SK-N-SH (cell line): ENCODE results near the gene CLGN. TPM values are rescaled to one million over a fixed set of nuclear protein-coding genes. Genes with fewer than 3 reads are reported as not detected.

Source experiments
- CTCF ChIA-PET: fragments of 300-600, 350-600 bp; formaldehyde crosslinking; extraction: SDS; loops from one replicate; lab custom pipeline; 2021; lab: Yijun Ruan, JAX
- POLR2A ChIA-PET: fragments of 350-600 bp; sonication (Branson Sonifier 250); formaldehyde crosslinking; extraction: SDS; loops from one replicate; lab custom pipeline; 2020; ENCODE audit warnings: antibody characterized with exemption, inconsistent platforms; lab: Yijun Ruan, JAX
- DNase-seq: peaks from one replicate; pipeline ENCODE4 v3.0.0; 2012
- H2AFZ ChIP-seq: fragments of 200-600 bp; sonication (generic); 2 replicates; pipeline ENCODE4 v1.8.1; 2016; ENCODE audit warnings: antibody characterized with exemption, mild to moderate bottlenecking, low read depth
- H3F3A ChIP-seq: fragments of 200-600 bp; sonication (generic); replicated peaks from 2 replicates; pipeline ENCODE3; 2016; ENCODE audit warnings: antibody characterized with exemption, mild to moderate bottlenecking; ENCODE audit not compliant: insufficient read depth
- H3K27ac ChIP-seq, 2 experiments: fragments of 200-500 bp in 1 of 2; fragments of 200-600 bp in 1 of 2; sonication (Bioruptor generic) in 1 of 2; sonication (generic), shearing (Covaris generic) in 1 of 2; 2 replicates each; pipeline versions ENCODE4 v1.5.1 to v1.6.1; 2014 to 2016; ENCODE audit warnings: low read depth in 2 of 2, inconsistent platforms in 1 of 2, low read length in 1 of 2, mild to moderate bottlenecking in 1 of 2, mixed read lengths in 1 of 2
- H3K27me3 ChIP-seq: fragments of 200-600 bp; sonication (generic), shearing (Covaris generic); 2 replicates; pipeline ENCODE4 v1.6.1; 2016; ENCODE audit warnings: mixed run types; ENCODE audit not compliant: insufficient read depth
- H3K36me3 ChIP-seq, 2 experiments: fragments of 200-500 bp in 1 of 2; fragments of 200-600 bp in 1 of 2; sonication (Bioruptor generic) in 1 of 2; sonication (generic) in 1 of 2; replicated peaks in 1 of 2; 2 replicates each; pipeline versions ENCODE3 to v1.5.1; 2014 to 2016; ENCODE audit warnings: low read length in 1 of 2, mild to moderate bottlenecking in 1 of 2; ENCODE audit not compliant: insufficient read depth in 2 of 2, control insufficient read depth in 1 of 2
- H3K4me1 ChIP-seq, 2 experiments: fragments of 200-500 bp in 1 of 2; fragments of 200-600 bp in 1 of 2; sonication (Bioruptor generic) in 1 of 2; sonication (generic), shearing (Covaris generic) in 1 of 2; 2 replicates each; pipeline versions ENCODE4 v1.5.1 to v1.6.1; 2014 to 2016; ENCODE audit warnings: low read depth in 1 of 2, low read length in 1 of 2, mixed run types in 1 of 2; ENCODE audit not compliant: insufficient read depth in 2 of 2, control insufficient read depth in 1 of 2
- H3K4me2 ChIP-seq: fragments of 200-600 bp; sonication (generic), shearing (Covaris generic); 2 replicates; pipeline ENCODE4 v1.6.1; 2017; ENCODE audit warnings: mixed run types
- H3K4me3 ChIP-seq, 2 experiments: fragments of 200-500 bp in 1 of 2; fragments of 200-600 bp in 1 of 2; sonication (Bioruptor generic) in 1 of 2; sonication (generic), shearing (Covaris generic) in 1 of 2; 2 replicates each; pipeline versions ENCODE4 v1.5.1 to v1.8.1; 2014 to 2016; ENCODE audit warnings: low read depth in 2 of 2, inconsistent platforms in 1 of 2, low read length in 1 of 2, mild to moderate bottlenecking in 1 of 2, mixed read lengths in 1 of 2, moderate library complexity in 1 of 2
- H3K79me2 ChIP-seq: fragments of 200-600 bp; sonication (generic); 2 replicates; pipeline ENCODE4 v1.8.1; 2017; ENCODE audit warnings: mild to moderate bottlenecking; ENCODE audit not compliant: insufficient read depth
- H3K9ac ChIP-seq: fragments of 200-600 bp; sonication (generic); 2 replicates; pipeline ENCODE4 v1.6.1; 2017; ENCODE audit warnings: mixed run types
- H3K9me2 ChIP-seq: fragments of 200-600 bp; sonication (generic); 2 replicates; pipeline ENCODE4 v1.6.1; 2017; ENCODE audit warnings: mixed run types
- H3K9me3 ChIP-seq: fragments of 200-600 bp; sonication (generic); 2 replicates; pipeline ENCODE4 v1.6.1; 2017; ENCODE audit warnings: mixed run types, mild to moderate bottlenecking, moderate library complexity
- H4K20me1 ChIP-seq: fragments of 200-600 bp; sonication (generic); 2 replicates; pipeline ENCODE4 v1.6.1; 2017; ENCODE audit warnings: mild to moderate bottlenecking, mixed run types; ENCODE audit not compliant: insufficient read depth
- CHD2 ChIP-seq: fragments of 150-350 bp; IDR thresholded peaks from 2 replicates; pipeline ENCODE4 v1.6.1; 2018; ENCODE audit warnings: low read length; ENCODE audit not compliant: partially characterized antibody
- EP300 ChIP-seq, 2 experiments: IDR thresholded peaks; 2 replicates each; pipeline versions ENCODE4 v1.4.0 to v1.6.1; 2012; ENCODE audit warnings: borderline replicate concordance in 1 of 2, low read depth in 1 of 2, low read length in 1 of 2
- MXI1 ChIP-seq: IDR thresholded peaks from 2 replicates; pipeline ENCODE4 v1.6.1; 2012; ENCODE audit warnings: mild to moderate bottlenecking, low read depth, low read length, improper control_type of control experiment
- POLR2AphosphoS5 ChIP-seq: IDR thresholded peaks from 2 replicates; pipeline ENCODE4 v1.6.1; 2012; ENCODE audit warnings: low read depth, low read length
- RAD21 ChIP-seq: IDR thresholded peaks from 2 replicates; pipeline ENCODE4 v1.6.1; 2012; ENCODE audit warnings: mild to moderate bottlenecking, low read length
- RXRA ChIP-seq: IDR thresholded peaks from 2 replicates; pipeline ENCODE4 v1.4.0; 2012; ENCODE audit warnings: low read depth, mild to moderate bottlenecking, borderline replicate concordance
- SIN3A ChIP-seq: IDR thresholded peaks from 2 replicates; pipeline ENCODE4 v1.6.1; 2012; ENCODE audit warnings: low read depth, mild to moderate bottlenecking, low read length, moderate library complexity, borderline replicate concordance
- TCF12 ChIP-seq: IDR thresholded peaks from 2 replicates; pipeline ENCODE4 v1.4.0; 2012
- TEAD4 ChIP-seq: IDR thresholded peaks from 2 replicates; pipeline ENCODE4 v1.4.0; 2012; ENCODE audit warnings: mild to moderate bottlenecking, borderline replicate concordance; ENCODE audit not compliant: insufficient read depth
- WGBS: methylation state at CpG from one replicate; pipeline ENCODE4 v1.1.6; 2017; ENCODE audit warnings: low lambda C conversion rate; 5-methylcytosine and 5-hydroxymethylcytosine counted together
- polyA plus RNA-seq, 3 experiments: library from polyadenylated mRNA; depleted of rRNA; stranded (reverse); fragments of >200 nt; gene quantifications; 2 replicates each; pipeline ENCODE4 v1.2.3, GENCODE V29; 2012
- TF ChIP-seq, protein P1 (sequence below): IDR thresholded peaks from 2 replicates; pipeline ENCODE4 v1.4.0; 2012; ENCODE audit warnings: low read depth, borderline replicate concordance
- TF ChIP-seq, protein P2 (sequence below): fragments of 200-600 bp; sonication (generic); IDR thresholded peaks from 2 replicates; pipeline ENCODE4 v1.6.1; 2017; ENCODE audit warnings: antibody characterized with exemption, mild to moderate bottlenecking, moderate library complexity

The CLGN gene
- polyA plus RNA-seq, 1 of the 3 experiments (the other 2 are of a cell fraction), result 0.72 TPM

DNA sequence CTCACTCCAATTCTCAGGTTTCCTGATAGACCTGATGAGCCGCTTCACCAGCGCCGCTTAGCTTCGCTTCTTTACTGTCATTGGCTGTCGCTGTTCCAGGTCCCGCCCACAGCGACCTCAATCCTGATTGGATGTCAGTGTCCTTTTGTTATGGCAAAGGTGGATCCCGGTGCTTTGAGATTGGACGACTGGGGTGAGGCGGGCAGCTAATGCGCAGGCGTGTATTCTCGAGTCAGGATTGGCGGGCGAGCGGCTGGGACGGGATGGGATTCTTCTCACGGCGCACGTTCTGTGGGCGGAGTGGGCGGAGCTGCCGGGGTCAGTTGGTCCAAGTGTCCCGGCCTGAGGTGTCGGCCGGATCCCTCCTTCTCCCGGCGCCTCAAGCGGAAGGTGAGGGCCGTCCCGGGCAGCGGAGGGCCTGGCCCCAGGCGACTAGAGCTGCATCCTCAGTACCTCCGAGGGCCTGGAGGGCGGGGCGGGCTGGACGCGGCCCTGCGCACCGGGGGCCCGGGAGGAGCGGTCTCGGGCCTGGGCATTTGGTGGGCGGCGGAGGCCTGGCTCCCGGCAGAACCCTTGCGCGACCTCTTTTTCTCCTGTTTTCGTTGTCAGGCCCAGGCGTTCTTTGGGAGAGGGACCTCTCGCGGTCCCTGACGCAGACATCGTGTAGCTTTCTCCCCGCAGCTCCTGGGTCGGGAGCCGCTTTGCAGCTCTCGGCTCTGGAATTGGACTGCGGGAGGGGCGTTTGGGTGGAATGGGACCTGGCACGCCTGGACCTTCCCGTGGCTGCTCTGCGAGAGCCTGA is 53.9 kb downstream of the CLGN start, which contains the start of gene SCOC (continued):
- TF ChIP-seq RXRA (no peak), RAD21 (no peak), SIN3A (peak; percentile 20; the same call in 1 of the 2 replicates), TEAD4 (no peak), POLR2AphosphoS5 (peak; percentile 87), TCF12 (no peak), EP300 (IDR thresholded peaks at IDR 0.05; ENCODE audit: borderline replicate concordance in 1 of 2, low read depth in 1 of 2, low read length in 1 of 2) (no peak), CHD2 (peak; percentile 76)
- TF ChIP-seq, protein P1, sequence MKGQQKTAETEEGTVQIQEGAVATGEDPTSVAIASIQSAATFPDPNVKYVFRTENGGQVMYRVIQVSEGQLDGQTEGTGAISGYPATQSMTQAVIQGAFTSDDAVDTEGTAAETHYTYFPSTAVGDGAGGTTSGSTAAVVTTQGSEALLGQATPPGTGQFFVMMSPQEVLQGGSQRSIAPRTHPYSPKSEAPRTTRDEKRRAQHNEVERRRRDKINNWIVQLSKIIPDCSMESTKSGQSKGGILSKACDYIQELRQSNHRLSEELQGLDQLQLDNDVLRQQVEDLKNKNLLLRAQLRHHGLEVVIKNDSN, result no peak

DNA sequence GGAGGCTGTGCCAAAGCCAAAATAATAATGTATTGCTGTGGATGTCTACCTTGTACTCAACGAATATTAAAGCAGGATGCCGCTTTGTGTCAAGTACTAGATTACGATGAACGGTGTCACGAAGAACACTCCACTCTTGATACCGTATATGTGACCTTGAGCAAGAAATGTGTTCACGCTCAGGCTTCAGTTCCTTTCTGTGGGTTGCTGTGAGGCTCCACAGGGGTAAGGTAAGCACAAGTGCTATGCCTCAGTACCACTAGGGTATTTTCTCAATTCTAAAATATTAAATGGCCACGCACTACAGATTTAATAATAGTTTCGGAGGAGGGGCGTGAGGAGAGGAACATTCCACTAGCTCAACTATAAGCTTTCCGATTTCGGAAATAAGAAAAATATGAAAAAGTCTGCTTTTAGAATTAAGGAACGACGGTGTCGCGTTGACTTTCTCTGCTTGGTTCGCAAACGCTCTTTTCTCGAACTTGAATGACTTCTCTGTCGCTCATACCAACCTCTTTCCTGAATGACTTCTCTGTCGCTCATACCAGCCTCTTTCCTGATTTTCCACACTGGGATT is 54.6 kb downstream of the CLGN start:
- H3K27me3 ChIP-seq, result no peaks in the 10 kb centered on the region
- DNase-seq, result peak; percentile 34
- POLR2A ChIA-PET, result interaction anchor here (0.6 to 2.9 kb wide), 7 partner anchors 10 to 703 kb away, joined by 3 to 13 read pairs (median 4); partner anchors contain the start of genes CLGN and ELMOD2
- H3K9me3 ChIP-seq, result no peaks in the 10 kb centered on the region
- peaks cover 0 to 2% of the 10 kb centered on the region in 2 experiments for H3K36me3 ChIP-seq
- H3K4me3 ChIP-seq, result peak overlapping the region; percentile 80 to 93
- 1% methylated on average over 21 of the region's 21 CpGs for WGBS
- CTCF ChIA-PET, result interaction anchor here (0.9 to 6.6 kb wide), 10 partner anchors 10 to 478 kb away, joined by 3 to 63 read pairs (median 5); partner anchors contain the start of gene CLGN
- peaks cover 43% of the 10 kb centered on the region for H3K79me2 ChIP-seq
- H3K4me2 ChIP-seq, result peak overlapping the region; percentile 81
- peaks cover 34% of the 10 kb centered on the region; the same call in 1 of the 2 replicates for H4K20me1 ChIP-seq
- H3K27ac ChIP-seq, result peak overlapping the region; percentile 83 to 95
- H3F3A ChIP-seq, result peaks cover 17% of the 10 kb centered on the region
- H3K4me1 ChIP-seq, result peaks cover 22 to 23% of the 10 kb centered on the region in 2 experiments; a peak in 3 of 4 replicates
- peak overlapping the region; percentile 77 for H3K9ac ChIP-seq
- TF ChIP-seq, protein P2, sequence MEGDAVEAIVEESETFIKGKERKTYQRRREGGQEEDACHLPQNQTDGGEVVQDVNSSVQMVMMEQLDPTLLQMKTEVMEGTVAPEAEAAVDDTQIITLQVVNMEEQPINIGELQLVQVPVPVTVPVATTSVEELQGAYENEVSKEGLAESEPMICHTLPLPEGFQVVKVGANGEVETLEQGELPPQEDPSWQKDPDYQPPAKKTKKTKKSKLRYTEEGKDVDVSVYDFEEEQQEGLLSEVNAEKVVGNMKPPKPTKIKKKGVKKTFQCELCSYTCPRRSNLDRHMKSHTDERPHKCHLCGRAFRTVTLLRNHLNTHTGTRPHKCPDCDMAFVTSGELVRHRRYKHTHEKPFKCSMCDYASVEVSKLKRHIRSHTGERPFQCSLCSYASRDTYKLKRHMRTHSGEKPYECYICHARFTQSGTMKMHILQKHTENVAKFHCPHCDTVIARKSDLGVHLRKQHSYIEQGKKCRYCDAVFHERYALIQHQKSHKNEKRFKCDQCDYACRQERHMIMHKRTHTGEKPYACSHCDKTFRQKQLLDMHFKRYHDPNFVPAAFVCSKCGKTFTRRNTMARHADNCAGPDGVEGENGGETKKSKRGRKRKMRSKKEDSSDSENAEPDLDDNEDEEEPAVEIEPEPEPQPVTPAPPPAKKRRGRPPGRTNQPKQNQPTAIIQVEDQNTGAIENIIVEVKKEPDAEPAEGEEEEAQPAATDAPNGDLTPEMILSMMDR, result peak; percentile 38; the same call in 1 of the 2 replicates
- TF ChIP-seq MXI1 (peak; percentile 16; the same call in 1 of the 2 replicates), RAD21 (no peak)
- H2AFZ ChIP-seq, result peak overlapping the region; percentile 96
- no peaks in the 10 kb centered on the region for H3K9me2 ChIP-seq
